Stimulated activated CD8-positive, alpha-beta memory T cell treated with anti-CD3 and anti-CD28 coated beads, Interleukin-12 subunit alpha, Interleukin-12 subunit beta, amount 100 ng/mL, for 1 hour (primary cell): ENCODE data around the gene CDK14.

ENCODE experiments used
- DNase-seq: peaks from one replicate; pipeline ENCODE4 v3.0.0-alpha.2; 2020; ENCODE audit warnings: low read depth

The CDK14 gene

GRCh38 chr7:90951986-90952954 lies 356.1 kb downstream of the CDK14 start:
- no peak for DNase-seq

GRCh38 chr7:90955641-90956207 lies 359.6 kb downstream of the CDK14 start:
- DNase-seq = no peak

DNA sequence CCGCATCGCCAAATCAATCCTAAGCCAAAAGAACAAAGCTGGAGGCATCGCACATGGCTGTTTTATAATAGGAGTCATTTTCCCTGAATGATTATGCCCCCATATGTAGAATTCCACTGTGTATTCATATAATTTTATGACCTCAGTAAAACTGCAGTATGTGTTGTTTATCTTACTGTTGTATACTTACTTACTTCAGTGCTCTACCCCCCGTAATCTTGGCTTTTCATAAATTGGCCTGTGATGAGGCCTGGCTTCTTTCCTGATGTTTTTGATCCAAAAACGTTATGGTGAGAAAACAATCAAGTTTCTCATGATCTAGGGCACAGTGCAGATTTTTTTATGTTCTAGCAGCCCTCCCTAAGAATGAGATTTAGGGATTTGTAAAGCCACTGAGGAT lies 361.8 kb downstream of the CDK14 start:
- no peak for DNase-seq

GRCh38 chr7:90958647-90959046 lies 362.5 kb downstream of the CDK14 start:
- DNase-seq = no peak

DNA sequence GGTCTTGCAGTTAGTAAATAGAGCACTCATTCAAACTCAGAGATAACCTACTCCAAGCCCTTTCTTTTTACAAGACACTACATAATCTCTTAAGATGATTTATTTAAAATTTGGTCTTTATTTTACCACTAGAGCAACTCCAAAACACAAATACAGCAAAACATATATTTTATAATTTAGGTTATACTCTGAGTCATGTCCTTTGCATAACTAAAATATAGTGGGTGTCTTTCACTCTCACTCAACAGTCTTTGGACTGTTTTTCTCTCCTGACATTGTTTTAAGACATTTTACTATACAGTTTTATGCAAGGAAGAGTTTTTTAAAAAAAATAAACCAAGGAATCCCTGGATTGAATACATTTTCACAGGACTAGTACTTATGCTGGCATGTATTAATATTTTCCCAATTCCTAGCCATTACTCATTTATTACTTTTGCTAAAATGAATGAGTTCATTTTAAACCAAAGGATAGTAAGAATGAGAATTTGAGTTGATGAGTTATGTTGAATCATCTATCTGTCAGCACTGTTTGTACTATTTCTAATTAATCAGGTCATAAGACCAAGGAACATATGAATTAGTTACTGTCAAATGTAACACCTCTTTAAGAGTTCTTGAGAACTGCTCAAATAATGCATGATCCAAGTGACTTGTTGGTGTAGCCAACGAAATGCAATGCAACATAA lies 365.1 kb downstream of the CDK14 start:
- DNase-seq = no peak

DNA sequence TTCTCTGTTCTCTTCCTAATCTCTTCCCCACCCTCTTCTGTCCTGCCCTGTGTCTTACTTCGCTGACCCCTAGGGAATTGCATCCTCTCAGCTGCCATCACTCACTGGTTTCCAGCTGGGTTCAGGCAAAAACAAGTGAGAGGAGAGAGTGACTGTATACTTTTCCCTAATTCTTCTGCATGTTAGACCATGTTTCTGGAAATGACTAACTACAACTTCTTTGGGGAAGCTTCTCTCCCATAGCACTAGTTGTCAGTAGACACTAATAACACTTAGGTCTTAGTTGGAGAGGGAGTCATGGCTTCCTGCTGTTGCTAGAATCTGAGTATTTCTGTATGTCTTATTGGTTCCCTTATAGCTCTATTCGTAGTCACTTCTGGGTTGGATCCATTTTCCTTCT lies 369.1 kb downstream of the CDK14 start:
- no peak for DNase-seq

DNA sequence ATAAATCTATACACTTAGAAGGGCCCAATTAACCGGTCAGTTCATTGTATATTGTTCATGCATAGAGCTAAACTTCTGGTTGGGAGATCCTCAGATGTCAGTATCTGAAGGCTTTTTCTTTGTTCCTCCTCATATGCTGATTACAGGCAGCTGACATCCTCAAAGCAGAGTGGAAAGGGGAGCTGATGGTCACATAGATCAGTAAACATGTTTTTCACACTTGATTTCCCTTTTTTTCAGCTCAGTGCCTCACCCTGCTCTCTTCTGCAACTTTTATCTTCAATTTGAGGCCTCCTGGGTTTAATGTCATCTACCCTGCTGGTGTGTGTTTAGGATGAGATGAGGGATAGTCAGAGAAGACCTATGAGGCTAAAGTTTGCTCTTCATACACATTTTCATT lies 370.2 kb downstream of the CDK14 start:
- no peak for DNase-seq

GRCh38 chr7:90968871-90969270 lies 372.8 kb downstream of the CDK14 start:
- DNase-seq = no peak

DNA sequence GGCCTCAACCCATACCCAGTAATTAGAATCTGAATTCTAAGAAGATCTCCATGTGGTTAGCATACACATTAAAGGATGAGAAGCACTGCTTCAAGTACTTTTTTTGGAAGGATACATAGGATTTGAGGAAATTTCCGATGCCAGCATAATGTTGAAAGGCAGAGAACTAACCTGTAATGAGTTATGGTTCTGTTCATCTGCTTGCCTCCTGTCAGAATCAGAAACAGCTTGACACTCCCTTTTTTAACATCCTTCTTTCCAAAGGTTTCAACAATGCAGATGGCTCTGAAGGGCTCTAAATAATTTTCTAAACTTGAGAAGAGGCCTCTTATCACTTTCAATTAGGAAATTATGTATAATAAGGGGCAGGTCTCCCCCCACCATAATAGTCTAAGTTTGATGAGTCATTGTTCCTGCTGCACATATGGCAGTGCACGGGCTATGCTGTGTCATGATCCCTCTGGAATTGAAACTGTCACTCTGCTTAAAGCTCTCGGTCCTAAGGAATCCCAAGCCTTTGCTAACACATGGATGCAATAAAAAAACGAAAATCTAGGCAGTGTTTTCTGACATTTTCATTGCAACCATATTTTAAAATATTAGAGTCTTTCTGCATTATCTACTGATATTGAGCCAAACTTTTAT lies 376.9 kb downstream of the CDK14 start:
- DNase-seq = no peak

GRCh38 chr7:90977056-90977455 lies 380.9 kb downstream of the CDK14 start:
- no peak for DNase-seq

GRCh38 chr7:90980545-90980944 lies 384.4 kb downstream of the CDK14 start:
- DNase-seq = no peak

DNA sequence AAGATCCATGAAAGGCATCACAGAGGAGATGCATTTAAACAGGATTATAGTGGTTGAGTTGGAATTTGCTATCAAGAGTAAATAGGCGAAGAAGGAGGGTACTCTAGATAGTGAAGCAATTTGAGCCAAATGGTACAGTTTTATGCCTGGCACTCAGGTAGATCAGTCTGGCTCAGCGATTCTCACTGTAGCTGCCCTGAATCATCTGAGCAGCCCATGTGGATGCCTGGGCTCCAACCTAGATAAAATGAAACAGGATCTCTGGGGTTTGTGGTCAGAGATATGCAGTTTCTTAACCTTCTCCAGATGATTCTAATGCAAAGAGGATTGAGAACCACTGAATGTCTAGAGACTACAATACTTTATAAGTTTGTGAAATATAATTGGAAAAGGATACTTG lies 386.1 kb downstream of the CDK14 start:
- no peak for DNase-seq

DNA sequence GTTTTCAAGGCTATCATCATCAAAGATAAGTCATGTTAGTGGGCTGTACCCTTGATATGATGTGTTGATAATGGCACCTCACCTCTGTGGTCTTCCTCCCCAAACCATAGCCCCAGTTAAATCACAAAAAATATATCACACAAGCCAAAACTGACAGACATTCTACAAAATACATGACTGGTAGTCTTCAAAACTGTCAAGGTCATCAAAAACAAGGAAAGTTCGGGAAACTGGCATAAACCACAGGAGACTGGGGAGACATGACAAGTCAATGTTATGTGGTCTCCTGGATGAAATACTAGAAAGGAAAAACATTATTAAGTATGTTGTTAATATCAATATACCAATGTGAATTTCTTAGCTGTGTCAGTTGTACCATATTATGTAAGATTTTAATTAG lies 388.6 kb downstream of the CDK14 start:
- no peak for DNase-seq

- no peak for DNase-seq
Measured at GRCh38 chr7:90988516-90988915, 392.4 kb downstream of the CDK14 start.

DNA sequence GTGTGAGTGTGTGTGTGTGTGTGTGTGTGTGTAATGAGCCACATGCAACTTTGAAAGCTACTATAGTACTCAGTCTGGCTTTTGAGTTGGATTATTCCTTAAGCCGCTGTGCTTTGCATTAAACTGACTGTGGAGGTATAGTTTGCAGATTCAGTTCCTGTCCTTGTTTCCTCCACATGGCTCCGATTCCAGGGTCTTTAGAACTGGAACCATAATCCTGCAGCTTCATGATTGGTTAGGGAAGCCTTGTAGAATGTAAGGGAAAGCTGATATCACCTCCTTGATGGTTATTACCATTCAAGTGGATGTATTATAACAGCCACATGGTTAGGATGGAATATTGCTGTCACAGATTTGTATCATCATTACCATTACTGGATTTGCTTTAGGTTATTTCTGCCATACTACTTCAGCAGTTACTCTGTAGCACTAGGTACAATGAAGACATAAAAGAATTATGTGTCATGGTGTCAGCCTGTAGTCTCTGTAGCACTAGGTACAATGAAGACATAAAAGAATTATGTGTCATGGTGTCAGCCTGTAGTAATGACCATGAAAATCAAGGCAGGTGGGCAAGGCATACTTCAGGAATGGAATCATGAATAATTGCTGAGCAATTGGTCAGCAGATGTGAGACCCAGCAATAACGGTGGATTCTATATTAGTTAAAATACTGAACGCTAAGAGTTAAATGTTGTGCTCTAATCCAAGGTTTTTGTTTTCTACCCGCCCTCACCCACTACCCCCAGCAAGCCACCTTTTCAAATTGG lies 393.1 kb downstream of the CDK14 start:
- DNase-seq = no peak

GRCh38 chr7:90994121-90994520 lies 398.0 kb downstream of the CDK14 start:
- DNase-seq = no peak

- no peak for DNase-seq
Measured at GRCh38 chr7:90994601-90995000, 398.5 kb downstream of the CDK14 start.

GRCh38 chr7:90995996-90996395 lies 399.9 kb downstream of the CDK14 start:
- no peak for DNase-seq

GRCh38 chr7:90999989-91000979 lies 404.2 kb downstream of the CDK14 start:
- no peak for DNase-seq

DNA sequence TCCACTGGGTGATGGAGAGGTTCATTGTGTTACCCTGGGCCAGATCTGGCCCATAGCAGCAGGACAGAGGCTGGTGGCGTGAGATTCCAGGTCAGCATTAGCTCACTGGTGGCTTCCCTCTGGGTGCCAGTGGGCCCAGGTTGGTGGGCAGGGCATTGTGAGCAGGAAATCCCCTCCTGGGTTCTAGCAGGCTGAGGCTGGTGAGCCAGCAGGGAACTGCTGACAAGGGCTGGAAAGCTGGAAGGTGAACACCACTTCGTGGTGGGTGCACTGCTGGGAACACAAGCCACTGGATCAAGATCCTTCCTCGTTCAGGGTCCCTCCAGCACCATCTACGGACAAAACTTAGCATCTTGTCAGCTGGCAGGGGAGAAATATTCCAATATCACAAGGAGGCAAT lies 408.9 kb downstream of the CDK14 start:
- DNase-seq = no peak
